NOMO-1 (cell line): ENCODE data around the gene LZTR1.
"Not testable (repeated sequence)": the region's sequence is repeated elsewhere in the genome, so short reads cannot be mapped to it uniquely, and the experiment has no call there.

Source experiments
- DNase-seq, 2 experiments: peaks; one replicate each; lab custom pipeline; 2025; ENCODE audit not compliant: unreplicated experiment in 2 of 2; lab: John Stamatoyannopoulos, UW

LZTR1 gene

GRCh38 chr22:20965104-20965887 is 16.8 kb upstream of the LZTR1 start:
- DNase-seq = no peak

DNA sequence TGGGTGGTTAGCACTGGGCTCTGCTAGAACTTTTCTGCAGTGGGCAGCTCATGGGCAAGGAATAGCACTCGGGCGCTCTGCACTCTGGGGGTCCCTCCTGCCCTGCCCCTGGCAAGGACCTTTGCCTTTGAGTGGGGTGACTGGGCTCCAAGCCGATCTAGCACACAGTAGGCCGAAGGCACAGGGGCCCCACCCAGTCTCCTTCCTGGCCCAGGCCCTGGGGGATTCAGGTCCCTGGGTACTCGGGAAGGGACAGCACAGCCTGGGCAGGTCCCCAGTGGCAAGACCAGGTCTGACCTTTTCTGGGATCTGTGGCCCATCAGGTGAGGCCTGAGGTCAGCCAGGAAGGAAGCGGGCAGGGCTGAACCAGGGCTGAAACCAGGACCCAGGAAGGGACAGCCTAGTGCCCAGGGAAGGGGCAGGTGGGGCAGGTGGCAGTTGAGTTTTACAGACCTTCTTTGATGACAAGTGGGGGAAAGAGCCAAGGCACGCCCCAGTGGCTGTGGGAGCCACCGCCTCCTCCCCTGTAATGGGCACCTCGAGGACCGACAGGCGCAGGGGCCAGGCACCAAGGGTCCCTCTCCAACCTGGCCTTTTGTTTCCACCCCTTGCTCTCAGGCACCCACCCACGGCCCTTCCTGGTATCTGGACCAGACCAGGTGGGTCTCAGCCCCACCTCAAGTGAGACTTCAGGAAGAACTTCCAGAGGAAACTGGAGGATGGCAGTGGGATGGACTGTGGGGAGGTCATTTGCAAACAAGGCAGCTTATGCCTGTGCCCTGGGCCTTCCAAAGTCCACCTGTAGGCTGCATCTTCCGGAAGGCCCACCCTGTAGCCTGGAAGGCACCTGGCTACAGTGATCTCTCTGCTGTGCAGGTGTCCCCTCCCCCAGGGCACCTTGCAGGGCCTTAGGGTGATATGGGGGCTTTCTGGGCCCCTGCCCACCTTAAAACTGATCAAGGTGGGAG is 15.9 kb upstream of the LZTR1 start:
- DNase-seq = no peak

DNA sequence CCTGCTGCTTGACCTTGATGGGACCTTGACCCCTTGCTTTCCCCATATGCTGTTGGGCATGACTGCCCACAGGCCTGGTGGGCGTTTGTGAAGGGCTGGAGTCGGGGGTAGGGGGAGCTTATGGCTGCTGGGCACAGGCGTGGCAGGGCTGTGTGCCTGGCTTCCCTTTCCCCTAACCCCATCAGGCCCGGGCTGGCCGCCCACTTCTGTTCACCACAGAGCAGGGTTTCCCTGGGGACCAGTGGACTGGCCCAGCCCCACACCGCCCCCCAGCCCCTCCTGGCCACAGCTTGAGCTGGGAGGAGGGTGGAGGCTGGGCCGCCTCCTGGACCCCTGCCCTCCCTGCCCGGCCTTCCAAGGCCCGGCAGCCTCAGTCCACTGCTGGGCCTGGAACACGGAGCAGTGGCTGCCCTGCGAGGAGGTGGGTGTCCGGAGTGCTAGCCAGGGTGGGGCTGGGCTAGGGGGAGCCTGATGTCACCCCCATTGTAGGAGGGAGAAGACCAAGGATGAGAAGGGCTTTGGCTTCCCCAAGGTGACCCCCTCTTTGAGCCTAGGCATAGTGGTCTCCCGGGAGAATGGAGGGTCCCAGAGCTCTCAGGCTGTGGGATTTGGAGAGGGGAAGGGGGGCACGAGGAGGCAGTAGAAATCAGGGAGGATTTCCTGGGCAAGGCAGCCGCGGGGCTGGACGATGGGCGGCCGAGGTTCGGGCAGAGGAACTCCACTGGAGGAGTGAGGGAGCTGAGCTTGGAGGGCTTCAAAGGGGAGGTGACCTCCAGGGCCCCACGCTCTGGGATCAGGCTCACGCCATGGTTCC is 15.0 kb upstream of the LZTR1 start, which contains the start of gene AIFM3:
Gene AIFM3 (plus strand): TSS at position 373 of the 814 bp plus-strand sequence. CDS start 690 bp downstream, outside the sequence.
- no peak for DNase-seq

GRCh38 chr22:20967697-20968211 is 14.3 kb upstream of the LZTR1 start:
- DNase-seq = no peak

DNA sequence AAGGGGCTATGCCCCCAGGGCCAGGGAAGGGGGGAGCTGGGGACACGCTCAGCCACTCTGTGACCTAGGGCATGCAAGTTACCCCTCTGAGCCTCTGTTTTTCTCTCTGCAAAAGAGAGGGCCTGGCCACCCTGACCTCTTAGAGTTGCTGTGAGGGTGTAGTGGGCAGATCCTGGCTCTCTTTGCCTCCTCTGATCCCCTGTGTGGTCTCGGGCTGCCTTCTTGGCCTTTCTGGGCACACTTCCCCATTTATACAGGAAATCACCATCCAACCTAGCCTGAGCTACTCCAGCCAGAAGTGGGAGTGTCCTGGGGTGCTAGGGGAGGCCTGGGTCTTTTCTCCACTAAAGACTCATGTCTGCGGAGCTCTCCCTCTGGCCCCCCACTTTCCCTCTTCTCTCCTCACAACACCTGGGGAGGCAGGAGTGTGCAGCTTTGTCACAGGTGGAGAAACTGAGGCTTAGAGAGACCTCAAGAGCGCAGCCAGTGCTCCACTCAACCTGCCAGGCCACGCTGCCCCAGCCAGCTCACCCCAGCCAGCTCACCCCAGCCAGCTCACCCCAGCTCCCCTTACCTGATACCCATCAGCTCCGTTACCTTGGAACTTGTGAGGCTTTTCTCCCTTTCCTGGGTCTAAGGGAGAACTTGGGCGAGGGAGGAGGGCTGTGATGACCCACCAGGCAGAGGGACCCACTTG is 13.7 kb upstream of the LZTR1 start:
- peak; percentile 48 to 49 for DNase-seq

- DNase-seq = no peak
These were observed 11.0 kb upstream of the LZTR1 start for GRCh38 chr22:20970939-20971657.

DNA sequence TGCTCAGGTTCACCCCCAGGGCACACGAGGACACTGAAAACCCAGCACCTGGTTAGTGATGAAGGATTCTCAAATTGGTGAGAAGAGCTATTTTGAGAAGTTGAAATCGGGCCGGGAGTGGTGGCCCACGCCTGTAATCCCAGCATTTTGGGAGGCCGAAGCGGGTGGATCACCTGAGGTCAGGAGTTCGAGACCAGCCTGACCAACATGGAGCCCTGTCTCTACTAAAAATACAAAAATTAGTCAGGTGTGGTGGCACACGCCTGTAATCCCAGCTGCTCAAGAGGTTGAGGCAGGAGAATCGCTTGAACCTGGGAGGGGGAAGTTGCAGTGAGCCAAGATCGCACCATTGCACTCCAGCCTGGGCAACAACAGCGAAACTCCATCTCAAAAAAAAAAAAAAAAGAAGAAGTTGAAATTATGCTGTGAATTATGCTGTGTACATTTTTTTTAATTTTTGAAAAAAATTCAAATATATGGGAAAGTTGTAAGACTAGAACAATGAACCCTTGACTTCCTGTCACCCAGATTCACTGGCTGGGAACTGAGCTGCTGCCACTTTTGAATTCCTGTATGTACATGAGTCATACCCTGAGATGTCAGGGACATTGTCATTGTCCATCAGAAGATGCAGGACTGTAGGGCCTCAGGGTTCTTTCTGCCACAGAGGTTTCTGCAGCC is 9.9 kb upstream of the LZTR1 start:
- not testable (repeated sequence) for DNase-seq

GRCh38 chr22:20972933-20973577 is 9.0 kb upstream of the LZTR1 start:
- no peak for DNase-seq

GRCh38 chr22:20973634-20974286 is 8.3 kb upstream of the LZTR1 start:
- no peak for DNase-seq

DNA sequence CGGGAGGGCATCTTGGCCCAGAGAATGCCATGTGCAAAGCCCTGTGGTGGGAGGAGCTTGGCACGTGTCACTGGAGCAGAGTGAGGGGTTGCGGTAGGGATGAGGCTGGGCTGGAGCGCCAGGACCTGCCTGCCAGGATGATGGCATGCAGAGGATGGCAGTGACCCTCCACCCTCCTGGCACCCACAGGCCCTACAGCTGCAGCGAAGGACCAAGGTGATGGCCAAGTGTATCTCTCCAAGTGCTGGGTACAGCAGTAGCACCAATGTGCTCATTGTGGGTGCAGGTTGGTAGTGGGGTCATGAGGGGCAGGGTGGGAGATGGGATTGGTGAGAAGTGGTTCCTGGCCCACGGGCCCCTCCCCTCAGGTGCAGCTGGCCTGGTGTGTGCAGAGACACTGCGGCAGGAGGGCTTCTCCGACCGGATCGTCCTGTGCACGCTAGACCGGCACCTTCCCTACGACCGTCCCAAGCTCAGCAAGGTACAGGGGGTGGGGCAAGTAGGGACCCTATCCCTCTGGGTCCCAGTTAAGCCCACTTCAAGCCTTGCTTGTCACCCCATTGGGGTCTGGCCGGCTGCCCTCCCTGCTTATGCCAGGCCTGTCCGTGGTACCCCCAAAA is 7.7 kb upstream of the LZTR1 start:
- DNase-seq = no peak

- DNase-seq = no peak
These were observed 6.4 kb upstream of the LZTR1 start for GRCh38 chr22:20975541-20976290.

GRCh38 chr22:20976291-20976877 is 5.7 kb upstream of the LZTR1 start:
- no peak for DNase-seq

- no peak for DNase-seq
These were observed 5.1 kb upstream of the LZTR1 start for GRCh38 chr22:20977019-20977418.

GRCh38 chr22:20977516-20978170 is 4.5 kb upstream of the LZTR1 start:
- no peak for DNase-seq

DNA sequence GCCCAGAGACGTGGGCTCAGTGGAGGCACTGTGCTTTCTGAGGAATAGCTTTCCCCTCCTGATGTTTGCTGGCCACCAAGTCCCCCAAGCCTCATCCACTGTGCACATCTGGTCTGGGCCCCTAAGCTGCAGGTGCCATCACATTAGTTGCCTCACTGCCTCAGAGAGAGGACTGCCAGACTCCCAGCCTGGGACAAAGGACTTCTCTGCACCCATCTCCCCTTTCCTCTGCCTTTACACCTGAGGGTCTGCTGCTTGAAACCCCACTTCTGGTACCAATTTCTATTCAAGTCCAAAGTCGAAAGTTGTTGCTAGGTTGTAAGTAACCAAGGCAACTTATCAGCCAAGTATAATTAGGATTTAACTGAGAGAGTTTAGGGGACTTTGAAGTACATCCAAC is 3.7 kb upstream of the LZTR1 start:
- DNase-seq = no peak
